Natural killer cell treated with Interleukin-12 subunit alpha and Interleukin-12 subunit beta and Interleukin-15 and Interleukin-18, amount 100 ng/mL, for 72 hours (primary cell): ENCODE data around the gene RAB8B. TPM values are rescaled to one million over a fixed set of nuclear protein-coding genes. Genes with fewer than 3 reads are reported as not detected.
A peak's percentile ranks its signal among the peaks of the same experiment; 100 is the strongest.

Experiments
- ATAC-seq, 2 donors: fragments of 150-1000 bp; cut with Tn5 transposase in 1 of 2; sonication (Bioruptor Pico), chemical (Tn5 transposase) in 1 of 2; 2 replicates each; pipeline ENCODE4 v1.10.0; 2021
- DNase-seq: peaks from one replicate; pipeline ENCODE4 v3.0.0; 2022; ENCODE audit warnings: low spot score
- H3K27ac Mint-ChIP-seq, 2 donors: 1 replicate in 1 of 2; 2 replicates in 1 of 2; pipeline ENCODE4 v1.8.0; 2022; ENCODE audit warnings: mixed read lengths in 2 of 2, mild to moderate bottlenecking in 1 of 2, moderate library complexity in 1 of 2
- H3K27me3 Mint-ChIP-seq, 2 donors: 1 replicate in 1 of 2; 2 replicates in 1 of 2; pipeline ENCODE4 v1.8.0; 2022; ENCODE audit warnings: mixed read lengths in 2 of 2
- H3K36me3 Mint-ChIP-seq: one replicate; pipeline ENCODE4 v1.8.0; 2022; ENCODE audit warnings: mixed read lengths
- H3K4me1 Mint-ChIP-seq, 2 donors: 1 replicate in 1 of 2; 2 replicates in 1 of 2; pipeline ENCODE4 v1.8.0; 2022; ENCODE audit warnings: low read depth in 2 of 2, mixed read lengths in 2 of 2, mild to moderate bottlenecking in 1 of 2
- H3K4me3 Mint-ChIP-seq: one replicate; pipeline ENCODE4 v1.8.0; 2022; ENCODE audit warnings: mixed read lengths
- H3K9me3 Mint-ChIP-seq: 2 replicates; pipeline ENCODE4 v1.8.0; 2022; ENCODE audit warnings: mixed read lengths
- total RNA-seq, 2 donors: library from RNA; stranded (reverse); gene quantifications; one replicate each; pipeline ENCODE4 v1.2.3, GENCODE V29; 2022

The RAB8B gene
- total RNA-seq, 2 donors from 2014 or later = 49.1 to 113 TPM

DNA sequence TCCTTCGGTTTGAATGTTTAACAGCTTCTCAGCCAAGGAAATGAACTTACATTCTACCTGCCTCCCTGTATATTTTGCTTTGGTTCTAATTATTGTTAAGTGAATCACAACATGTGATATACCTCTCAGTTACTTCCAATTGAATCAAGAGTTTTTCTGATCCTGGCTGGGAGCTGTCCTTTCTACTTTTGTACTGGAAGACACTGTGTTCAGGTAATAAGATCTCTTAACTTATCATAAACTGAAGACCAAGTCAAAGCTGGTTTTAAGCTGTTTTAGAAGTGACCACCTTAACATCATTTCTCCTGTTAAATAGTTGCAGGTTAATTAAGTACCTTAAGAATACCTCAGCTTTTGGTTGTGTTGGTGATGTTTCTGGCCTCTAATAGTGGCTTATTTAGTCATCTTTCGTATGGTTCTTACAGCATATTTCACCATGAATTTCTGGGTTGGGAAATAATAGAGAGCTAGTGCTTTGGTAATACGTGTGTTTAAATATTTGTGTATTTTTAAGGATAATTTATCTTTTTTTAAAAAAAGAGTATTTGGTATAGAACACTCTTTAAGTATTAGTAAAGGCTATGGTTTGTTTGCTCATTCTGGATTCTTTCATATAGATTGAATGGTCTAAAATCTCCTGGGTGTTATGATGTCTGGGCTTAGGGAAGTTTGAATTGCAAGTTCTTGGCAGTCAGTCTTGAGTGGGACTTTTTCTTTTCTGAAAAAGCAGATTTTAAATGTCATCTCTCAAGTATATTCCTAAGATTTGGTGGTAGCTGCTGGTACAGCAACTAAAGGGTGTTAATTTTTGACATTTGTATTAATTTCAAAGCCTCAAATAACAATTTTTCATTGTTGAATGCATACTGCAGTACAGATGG lies 1.6 kb downstream of the RAB8B start:
- H3K36me3 Mint-ChIP-seq = peaks cover 10% of the 10 kb centered on the region
- H3K27me3 Mint-ChIP-seq = no peaks in the 10 kb centered on the region
- peak overlapping the region; percentile 99 for H3K4me3 Mint-ChIP-seq
- H3K9me3 Mint-ChIP-seq = no peaks in the 10 kb centered on the region
- H3K27ac Mint-ChIP-seq = peak overlapping the region; percentile 93 to 96
- ATAC-seq = no peak
- peaks cover 61 to 66% of the 10 kb centered on the region in 2 donors for H3K4me1 Mint-ChIP-seq
- DNase-seq = no peak

DNA sequence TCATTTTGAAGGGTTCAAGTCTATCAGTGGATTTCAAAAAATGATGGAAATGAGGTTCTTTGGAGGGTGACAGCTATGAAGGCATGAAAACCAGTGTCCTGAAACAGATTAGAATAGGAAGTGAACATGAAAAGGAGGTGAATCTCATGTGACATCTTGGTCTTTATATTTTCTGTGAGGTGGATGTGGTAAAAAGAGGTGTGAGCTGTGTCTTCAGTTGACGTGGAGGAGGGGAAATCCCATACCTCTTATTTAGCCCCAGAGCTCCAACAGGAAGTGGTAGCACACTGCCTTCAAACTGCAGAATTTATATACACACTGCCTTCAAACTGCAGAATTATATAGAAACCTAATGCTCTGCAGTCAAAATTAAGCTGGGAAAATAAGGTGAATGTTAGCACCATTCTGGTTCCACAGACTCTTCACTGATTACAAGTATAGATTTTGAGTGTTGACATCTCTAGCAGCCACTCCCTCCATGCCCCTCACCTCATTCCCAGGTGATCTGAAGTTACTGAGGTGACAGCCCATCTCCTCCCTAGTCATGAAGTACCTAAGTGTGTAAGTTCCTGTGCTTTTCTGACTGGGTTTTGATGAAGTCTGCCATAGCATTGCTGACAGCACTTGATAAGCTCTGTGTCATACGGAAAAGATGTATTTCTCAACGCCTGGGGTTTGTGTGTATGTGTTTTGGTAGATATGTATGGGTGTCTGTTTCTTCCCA lies 2.7 kb downstream of the RAB8B start:
- Mint-ChIP-seq H3K4me3 (peak overlapping the region; percentile 99), H3K36me3 (peaks cover 10% of the 10 kb centered on the region), H3K27ac (peak overlapping the region; percentile 93 to 96), H3K4me1 (peaks cover 68 to 75% of the 10 kb centered on the region in 2 donors), H3K9me3 (no peaks in the 10 kb centered on the region), H3K27me3 (no peaks in the 10 kb centered on the region)
- ATAC-seq (peak; percentile 70 to 77), DNase-seq (peak; percentile 80)

DNA sequence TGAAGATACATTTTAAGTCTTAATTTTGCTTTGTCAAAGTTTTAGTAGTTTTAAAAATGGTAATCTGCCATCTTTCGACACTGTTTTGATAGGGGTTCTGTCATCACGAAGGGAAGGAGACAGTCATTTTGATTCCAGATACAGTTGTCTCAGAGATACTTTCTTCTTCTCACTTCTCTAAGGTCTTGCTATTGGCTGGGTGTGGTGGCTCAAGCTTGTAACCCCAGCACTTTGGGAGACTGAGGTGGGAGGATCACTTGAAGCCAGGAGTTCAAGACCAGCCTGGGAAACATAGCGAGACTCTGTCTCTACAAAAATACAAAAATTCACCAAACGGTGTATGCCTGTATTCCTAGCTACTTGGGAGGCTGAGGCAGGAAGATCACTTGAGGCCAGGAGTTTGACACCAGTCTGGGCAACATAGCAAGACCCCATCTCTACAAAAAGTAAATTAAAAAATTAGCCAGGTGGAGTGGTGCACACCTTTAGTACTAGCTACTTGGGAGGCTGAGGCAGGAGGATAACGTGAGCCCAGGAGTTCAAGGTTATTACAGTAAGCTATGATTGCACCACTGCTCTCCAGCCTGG lies 3.3 kb downstream of the RAB8B start:
- Mint-ChIP-seq H3K27ac (peak overlapping the region; percentile 93 to 96), H3K4me1 (peaks cover 70 to 80% of the 10 kb centered on the region in 2 donors), H3K4me3 (peak overlapping the region; percentile 99), H3K9me3 (no peaks in the 10 kb centered on the region), H3K27me3 (no peaks in the 10 kb centered on the region), H3K36me3 (peaks cover 10% of the 10 kb centered on the region)
- ATAC-seq = peak; percentile 42 to 48
- no peak for DNase-seq

DNA sequence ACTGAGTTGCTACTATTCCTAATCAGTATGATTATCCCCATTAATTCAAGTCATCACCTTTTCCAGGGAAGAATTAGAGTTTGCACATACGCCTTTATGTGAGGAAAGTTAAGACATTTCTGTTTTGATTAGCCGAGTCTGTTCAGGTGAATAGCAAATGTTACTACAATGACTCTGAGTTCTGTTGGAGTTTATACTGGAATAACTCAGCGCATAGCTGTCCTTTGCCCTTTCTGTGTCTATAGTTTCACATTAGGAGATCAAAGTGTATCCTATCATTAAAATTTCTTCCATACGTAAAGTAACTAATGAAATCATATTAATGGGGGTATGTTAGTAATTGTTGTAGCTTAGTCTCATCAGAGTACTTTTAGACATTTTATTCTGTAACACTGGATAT lies 4.9 kb downstream of the RAB8B start:
- peak overlapping the region; percentile 99 for H3K4me3 Mint-ChIP-seq
- H3K9me3 Mint-ChIP-seq = no peaks in the 10 kb centered on the region
- peaks cover 10% of the 10 kb centered on the region for H3K36me3 Mint-ChIP-seq
- ATAC-seq (no peak), DNase-seq (no peak)
- no peaks in the 10 kb centered on the region for H3K27me3 Mint-ChIP-seq
- peaks cover 71 to 83% of the 10 kb centered on the region in 2 donors for H3K4me1 Mint-ChIP-seq
- H3K27ac Mint-ChIP-seq = peak overlapping the region; percentile 93 to 96

DNA sequence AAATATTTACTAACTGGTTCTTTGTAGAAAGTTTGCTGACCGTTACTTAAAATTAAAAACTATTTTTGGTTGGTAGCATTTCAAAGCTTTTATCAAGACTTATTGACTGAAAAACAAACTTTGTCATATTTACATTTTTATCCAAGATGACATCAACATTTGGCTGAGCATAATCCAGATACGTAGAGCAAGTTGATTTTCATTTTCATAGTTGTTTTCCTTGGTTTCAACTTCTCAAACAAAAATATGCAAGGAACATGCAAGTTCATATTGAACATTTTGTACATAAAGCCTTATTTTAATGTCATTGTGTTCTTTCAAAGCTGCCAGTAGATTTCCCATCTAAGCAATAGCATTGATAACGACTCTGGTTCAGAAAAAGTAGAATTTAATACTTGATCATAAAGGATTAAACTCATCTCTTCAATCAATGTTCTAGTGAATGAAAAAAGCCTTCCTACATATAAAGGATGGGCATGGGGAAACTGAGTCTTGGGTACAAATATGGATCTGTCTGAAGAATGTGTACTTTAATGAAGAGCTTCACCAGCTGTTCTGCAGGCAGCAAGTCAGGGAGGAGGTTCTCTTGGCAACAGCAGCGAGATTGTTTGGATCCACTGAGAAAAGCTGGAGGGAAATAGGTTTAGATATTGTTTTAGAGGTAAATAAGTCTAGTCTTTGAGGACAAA lies 5.6 kb downstream of the RAB8B start:
- ATAC-seq = no peak
- Mint-ChIP-seq H3K36me3 (peaks cover 10% of the 10 kb centered on the region), H3K27me3 (no peaks in the 10 kb centered on the region), H3K4me3 (peak overlapping the region; percentile 99), H3K9me3 (no peaks in the 10 kb centered on the region), H3K27ac (peak overlapping the region; percentile 93 to 96), H3K4me1 (peaks cover 75 to 87% of the 10 kb centered on the region in 2 donors)
- DNase-seq = no peak

DNA sequence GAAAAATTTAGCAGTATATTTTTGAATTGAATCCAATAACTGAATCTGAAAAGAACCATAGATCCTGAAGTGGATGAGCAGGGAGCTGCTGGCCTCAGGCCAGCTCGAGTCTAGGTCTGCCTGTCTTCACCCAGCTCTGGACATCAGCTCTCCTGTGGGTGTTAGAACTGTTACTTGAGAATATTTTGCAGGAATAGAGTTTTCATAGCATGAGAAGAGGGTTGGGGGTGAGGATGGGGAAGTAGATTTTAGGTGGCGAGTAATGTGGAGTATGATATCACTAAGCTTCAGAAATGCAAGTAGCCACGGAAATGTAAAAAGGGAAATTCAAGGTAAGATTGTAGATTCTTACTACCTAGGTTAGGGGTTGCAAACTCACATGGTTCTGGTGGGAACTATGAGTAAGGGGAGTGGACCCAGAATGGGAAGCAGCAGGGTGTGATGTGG lies 6.2 kb downstream of the RAB8B start:
- no peaks in the 10 kb centered on the region for H3K27me3 Mint-ChIP-seq
- ATAC-seq (no peak), DNase-seq (no peak)
- H3K4me1 Mint-ChIP-seq = peaks cover 74 to 87% of the 10 kb centered on the region in 2 donors
- peaks cover 8% of the 10 kb centered on the region for H3K36me3 Mint-ChIP-seq
- H3K4me3 Mint-ChIP-seq = peak overlapping the region; percentile 99
- peak overlapping the region; percentile 93 to 96 for H3K27ac Mint-ChIP-seq
- H3K9me3 Mint-ChIP-seq = no peaks in the 10 kb centered on the region

DNA sequence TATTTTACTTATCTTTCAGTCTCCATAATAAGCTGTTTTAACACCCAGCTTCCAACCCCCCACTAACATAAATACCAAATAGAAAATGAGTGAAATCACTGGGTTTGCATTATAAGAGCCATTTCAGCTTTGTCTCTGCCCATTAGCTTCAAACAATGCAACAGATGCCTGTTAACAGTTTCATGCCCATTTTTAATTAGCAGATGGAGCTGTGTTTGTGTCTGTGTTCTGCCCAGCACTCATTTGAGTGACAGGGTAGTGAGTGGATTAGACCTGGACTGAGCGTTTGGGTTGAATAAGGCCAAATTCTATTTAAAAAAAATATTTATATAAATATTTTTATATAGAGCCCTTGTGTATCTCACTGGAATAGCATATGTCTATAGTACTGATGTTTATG lies 7.4 kb downstream of the RAB8B start:
- H3K4me3 Mint-ChIP-seq = peak overlapping the region; percentile 99
- no peaks in the 10 kb centered on the region for H3K27me3 Mint-ChIP-seq
- H3K27ac Mint-ChIP-seq = peak overlapping the region; percentile 93 to 96
- H3K4me1 Mint-ChIP-seq = peaks cover 71 to 85% of the 10 kb centered on the region in 2 donors
- no peak for ATAC-seq
- no peaks in the 10 kb centered on the region for H3K9me3 Mint-ChIP-seq
- no peak for DNase-seq
- H3K36me3 Mint-ChIP-seq = peaks cover 4% of the 10 kb centered on the region

DNA sequence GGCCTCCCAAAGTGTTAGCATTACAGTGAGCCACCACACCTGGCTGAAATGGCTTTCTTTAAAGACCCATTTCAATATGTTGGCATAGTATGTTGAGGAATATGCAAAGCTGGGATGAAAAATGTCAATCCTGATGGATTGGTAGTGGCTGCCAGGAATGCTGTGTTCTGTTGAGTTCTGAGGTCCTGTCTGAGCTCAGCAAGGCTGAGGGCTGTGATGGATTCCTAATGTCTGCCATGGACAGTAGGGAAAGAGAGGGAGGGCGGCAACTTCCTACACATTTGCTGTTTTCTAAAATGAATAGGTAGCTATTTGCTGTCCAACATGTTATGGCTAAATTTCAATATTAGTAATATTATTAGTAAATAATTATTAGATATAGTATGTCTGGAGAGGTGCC lies 8.2 kb downstream of the RAB8B start:
- no peak overlapping the region for H3K4me3 Mint-ChIP-seq

DNA sequence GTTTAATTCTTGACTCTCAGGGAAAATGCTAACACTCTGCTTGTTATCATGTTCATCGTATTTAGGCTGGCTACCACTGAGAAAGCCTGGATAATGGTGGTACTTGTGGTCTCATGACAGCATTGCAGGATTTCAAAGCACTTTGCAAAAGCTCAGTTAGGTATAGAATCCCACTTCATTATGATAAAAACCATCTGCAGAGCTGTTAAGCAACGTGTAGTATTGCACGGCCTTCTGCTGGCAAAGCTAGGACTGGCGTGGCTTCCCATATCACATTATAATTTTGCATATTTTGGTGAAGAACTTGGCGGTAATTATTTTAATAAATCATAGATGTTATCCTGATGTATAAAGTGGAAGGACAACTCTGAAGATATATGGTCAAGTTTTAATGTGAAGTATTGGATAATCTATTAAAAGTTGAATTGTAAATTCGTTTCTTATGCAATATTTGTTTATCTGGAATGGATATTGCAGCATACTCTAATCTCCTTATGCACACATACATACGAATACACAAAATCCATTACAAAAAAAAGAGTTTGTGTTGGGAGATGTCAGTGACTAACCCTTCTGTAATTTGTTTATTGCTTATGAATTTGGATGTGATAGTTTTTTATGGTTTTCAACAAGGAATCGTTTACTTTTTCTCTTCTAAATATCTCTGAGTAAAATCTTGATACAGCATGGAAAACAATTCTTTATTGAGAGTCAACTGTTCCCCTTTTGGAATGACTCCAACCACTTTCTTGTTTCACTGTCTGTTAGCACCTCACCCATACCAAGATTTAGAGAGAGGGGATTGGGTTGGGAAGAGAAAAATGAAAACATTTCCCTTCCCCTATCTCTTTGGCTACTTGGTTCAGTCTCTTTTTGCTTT lies 9.2 kb downstream of the RAB8B start:
- Mint-ChIP-seq H3K27ac (peak overlapping the region; percentile 52 to 59), H3K4me3 (peak overlapping the region; percentile 40), H3K36me3 (peaks cover 4% of the 10 kb centered on the region), H3K27me3 (no peaks in the 10 kb centered on the region), H3K4me1 (peaks cover 72 to 89% of the 10 kb centered on the region in 2 donors), H3K9me3 (no peaks in the 10 kb centered on the region)
- DNase-seq (no peak), ATAC-seq (no peak)

More for the DNA sequence above, 8.2 kb downstream of the RAB8B start:
- ATAC-seq (no peak), DNase-seq (no peak)
- Mint-ChIP-seq H3K27me3 (no peaks in the 10 kb centered on the region), H3K4me1 (peaks cover 68 to 83% of the 10 kb centered on the region in 2 donors), H3K27ac (peak overlapping the region; percentile 93 to 96), H3K36me3 (peaks cover 4% of the 10 kb centered on the region), H3K9me3 (no peaks in the 10 kb centered on the region)

DNA sequence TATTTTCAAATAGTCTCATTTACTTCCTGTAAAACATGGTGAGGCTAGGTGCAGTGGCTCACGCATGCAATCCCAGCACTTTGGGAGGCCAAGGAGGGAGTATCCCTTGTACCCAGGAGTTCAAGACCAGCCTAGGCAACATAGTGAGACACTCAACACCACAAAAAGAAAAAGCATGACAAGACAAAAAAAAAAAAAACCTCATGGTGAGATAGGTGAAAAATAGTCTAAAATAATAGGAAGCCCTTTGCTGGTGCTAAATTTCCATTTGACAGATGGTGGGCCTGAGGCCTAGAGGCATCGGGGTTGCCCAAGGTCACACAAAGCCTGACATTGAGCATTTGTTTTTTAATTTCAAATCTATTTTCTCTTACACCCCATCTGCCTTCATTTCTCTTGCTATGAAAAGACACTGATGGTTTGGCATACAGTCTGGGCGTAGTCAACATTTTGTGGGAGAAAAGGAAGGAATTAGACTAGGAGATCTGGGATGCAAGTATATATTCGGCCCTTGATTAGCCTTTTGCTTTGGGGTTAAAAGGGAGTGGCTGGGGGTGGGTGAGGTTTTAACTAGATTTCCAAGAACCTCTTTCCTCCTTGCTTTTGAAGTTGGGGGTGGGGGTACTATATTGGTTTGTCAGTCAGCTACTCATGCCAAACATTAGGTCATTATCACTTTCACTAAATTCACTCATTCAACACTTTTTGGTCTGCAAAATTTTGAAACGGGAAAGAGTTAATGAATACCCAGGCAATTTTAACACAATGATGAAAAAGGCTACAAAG lies 11.3 kb downstream of the RAB8B start:
- Mint-ChIP-seq H3K36me3 (no peaks in the 10 kb centered on the region), H3K27me3 (no peaks in the 10 kb centered on the region), H3K27ac (peak overlapping the region; percentile 70 to 90), H3K4me3 (peak overlapping the region; percentile 79), H3K9me3 (no peaks in the 10 kb centered on the region), H3K4me1 (peaks cover 74 to 85% of the 10 kb centered on the region in 2 donors)
- no peak for DNase-seq
- ATAC-seq = no peak

DNA sequence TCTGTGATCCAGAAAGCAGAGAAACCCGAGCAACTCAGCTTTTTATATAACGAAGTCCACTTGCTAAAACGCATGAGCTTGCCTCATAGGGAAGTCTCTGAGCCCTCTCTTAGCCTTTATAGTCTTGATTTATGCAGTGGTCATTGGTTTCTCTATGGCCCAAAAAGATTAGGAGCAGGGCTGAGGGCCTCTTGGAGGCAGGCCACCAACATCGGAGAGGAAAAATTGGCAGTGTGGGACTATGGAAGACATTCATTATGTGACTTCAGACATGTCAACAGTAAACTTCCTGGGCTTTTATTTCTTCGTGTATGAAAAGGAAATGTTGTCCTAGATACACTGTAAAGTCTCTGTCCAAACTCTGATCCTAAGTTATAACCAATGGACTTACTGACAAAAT lies 13.5 kb downstream of the RAB8B start:
- H3K27ac Mint-ChIP-seq = peak overlapping the region; percentile 22 to 90
- no peaks in the 10 kb centered on the region for H3K27me3 Mint-ChIP-seq
- no peaks in the 10 kb centered on the region for H3K9me3 Mint-ChIP-seq
- DNase-seq (no peak), ATAC-seq (no peak)
- peaks cover 2% of the 10 kb centered on the region for H3K36me3 Mint-ChIP-seq
- H3K4me3 Mint-ChIP-seq = peak overlapping the region; percentile 67
- peaks cover 77 to 87% of the 10 kb centered on the region in 2 donors for H3K4me1 Mint-ChIP-seq
